ENCODE data around the gene CNOT6. TPM values are rescaled to one million over a fixed set of nuclear protein-coding genes. Genes with fewer than 3 reads are reported as not detected.

Gene CNOT6
- total and polyA plus RNA-seq, 2 donors (not counting 1 experiment from before 2014, with no cell fraction given) = 12.7 to 19.5 TPM

DNA sequence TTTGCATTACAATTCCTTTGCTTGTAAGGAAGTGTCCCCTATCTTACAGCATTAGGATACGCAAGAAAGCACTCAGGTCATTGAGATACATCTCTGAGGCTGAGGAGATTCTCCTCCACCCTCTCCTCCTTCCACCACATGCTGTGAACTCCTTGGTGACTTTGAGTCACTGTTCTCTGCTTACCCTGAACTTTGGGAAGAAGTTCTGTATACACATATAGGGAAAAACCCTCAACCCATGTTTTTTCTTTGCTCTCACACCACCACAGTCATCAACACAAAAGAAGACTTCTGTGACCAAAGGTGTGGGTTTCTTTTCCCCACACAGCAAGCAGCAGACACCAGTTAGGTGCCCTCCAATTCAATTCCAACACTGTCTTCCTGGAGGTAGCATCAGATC is 38.1 kb downstream of the CNOT6 start:
- peaks cover 18% of the 10 kb centered on the region for H3K79me2 ChIP-seq (ENCODE audit: control insufficient read depth, insufficient read depth, low read length)
- no peak overlapping the region for H3K9ac ChIP-seq (ENCODE audit: insufficient read depth, low read length)
- H3K27ac ChIP-seq (ENCODE audit: insufficient read depth, low read length) = no peak overlapping the region
- no peak overlapping the region for H2AFZ ChIP-seq (ENCODE audit: low read length)
- H3K4me2 ChIP-seq (ENCODE audit: extremely low read depth, insufficient read depth, low read length) = no peak overlapping the region
- DNase-seq (ENCODE audit: low read depth in 2 of 2) = no peak
- no peaks in the 10 kb centered on the region for H3K9me3 ChIP-seq (ENCODE audit: control insufficient read depth, insufficient read depth, low read depth, low read length)
- TF ChIP-seq, protein P1, sequence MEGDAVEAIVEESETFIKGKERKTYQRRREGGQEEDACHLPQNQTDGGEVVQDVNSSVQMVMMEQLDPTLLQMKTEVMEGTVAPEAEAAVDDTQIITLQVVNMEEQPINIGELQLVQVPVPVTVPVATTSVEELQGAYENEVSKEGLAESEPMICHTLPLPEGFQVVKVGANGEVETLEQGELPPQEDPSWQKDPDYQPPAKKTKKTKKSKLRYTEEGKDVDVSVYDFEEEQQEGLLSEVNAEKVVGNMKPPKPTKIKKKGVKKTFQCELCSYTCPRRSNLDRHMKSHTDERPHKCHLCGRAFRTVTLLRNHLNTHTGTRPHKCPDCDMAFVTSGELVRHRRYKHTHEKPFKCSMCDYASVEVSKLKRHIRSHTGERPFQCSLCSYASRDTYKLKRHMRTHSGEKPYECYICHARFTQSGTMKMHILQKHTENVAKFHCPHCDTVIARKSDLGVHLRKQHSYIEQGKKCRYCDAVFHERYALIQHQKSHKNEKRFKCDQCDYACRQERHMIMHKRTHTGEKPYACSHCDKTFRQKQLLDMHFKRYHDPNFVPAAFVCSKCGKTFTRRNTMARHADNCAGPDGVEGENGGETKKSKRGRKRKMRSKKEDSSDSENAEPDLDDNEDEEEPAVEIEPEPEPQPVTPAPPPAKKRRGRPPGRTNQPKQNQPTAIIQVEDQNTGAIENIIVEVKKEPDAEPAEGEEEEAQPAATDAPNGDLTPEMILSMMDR (conservative IDR thresholded peaks at IDR 0.05 in 1 of 2, IDR thresholded peaks at IDR 0.05 in 1 of 2; ENCODE audit: low read depth in 1 of 2, low read length in 2 of 2) = no peak
- TF ChIP-seq EZH2 (IDR thresholded peaks at IDR 0.05; ENCODE audit: low read length, missing control alignments) = no peak
- no peaks in the 10 kb centered on the region for H4K20me1 ChIP-seq (ENCODE audit: control insufficient read depth, extremely low read depth, insufficient read depth, low read length)
- H3K4me3 ChIP-seq (replicated peaks in 1 of 4; ENCODE audit: control extremely low read depth in 1 of 4, insufficient read depth in 1 of 4, low read depth in 3 of 4, low read length in 4 of 4) = no peak overlapping the region
- no peaks in the 10 kb centered on the region for H3K4me1 ChIP-seq (ENCODE audit: control insufficient read depth, extremely low read depth, insufficient read depth, low read length)
- peaks cover 3% of the 10 kb centered on the region for H3K36me3 ChIP-seq (ENCODE audit: control insufficient read depth, insufficient read depth, low read length)
- no peaks in the 10 kb centered on the region for H3K27me3 ChIP-seq (ENCODE audit: control insufficient read depth, insufficient read depth, low read length)

DNA sequence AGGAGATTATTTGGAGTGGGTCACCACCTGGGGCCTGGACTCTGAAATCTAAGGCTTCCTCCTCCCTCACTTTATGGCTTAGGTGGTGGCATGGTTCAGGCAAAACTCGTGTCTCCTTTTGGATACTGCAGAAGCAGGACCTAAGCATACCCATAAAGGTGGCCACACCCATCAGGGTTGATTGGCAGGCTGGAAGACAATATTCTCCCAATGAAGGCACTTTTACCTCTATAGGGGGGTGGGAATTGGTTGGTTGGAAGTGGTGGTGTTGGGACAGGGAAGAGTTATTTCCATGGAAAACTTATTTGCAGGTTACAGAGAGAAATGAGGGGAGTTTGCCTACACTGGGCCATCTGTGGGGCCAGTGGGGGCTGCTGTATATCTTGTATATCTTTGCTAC is 39.7 kb downstream of the CNOT6 start:
- Histone ChIP-seq H3K9ac (ENCODE audit: insufficient read depth, low read length) (no peak overlapping the region), H3K27ac (ENCODE audit: insufficient read depth, low read length) (no peak overlapping the region), H3K9me3 (ENCODE audit: control insufficient read depth, insufficient read depth, low read depth, low read length) (no peaks in the 10 kb centered on the region), H2AFZ (ENCODE audit: low read length) (no peak overlapping the region), H3K79me2 (ENCODE audit: control insufficient read depth, insufficient read depth, low read length) (peaks cover 9% of the 10 kb centered on the region), H3K4me1 (ENCODE audit: control insufficient read depth, extremely low read depth, insufficient read depth, low read length) (no peaks in the 10 kb centered on the region), H3K4me2 (ENCODE audit: extremely low read depth, insufficient read depth, low read length) (no peak overlapping the region), H4K20me1 (ENCODE audit: control insufficient read depth, extremely low read depth, insufficient read depth, low read length) (no peaks in the 10 kb centered on the region), H3K27me3 (ENCODE audit: control insufficient read depth, insufficient read depth, low read length) (no peaks in the 10 kb centered on the region), H3K4me3 (replicated peaks in 1 of 4; ENCODE audit: control extremely low read depth in 1 of 4, insufficient read depth in 1 of 4, low read depth in 3 of 4, low read length in 4 of 4) (no peak overlapping the region), H3K36me3 (ENCODE audit: control insufficient read depth, insufficient read depth, low read length) (peaks cover 3% of the 10 kb centered on the region)
- TF ChIP-seq, protein P1 (conservative IDR thresholded peaks at IDR 0.05 in 1 of 2, IDR thresholded peaks at IDR 0.05 in 1 of 2; ENCODE audit: low read depth in 1 of 2, low read length in 2 of 2) = no peak
- no peak for TF ChIP-seq EZH2 (IDR thresholded peaks at IDR 0.05; ENCODE audit: low read length, missing control alignments)
- no peak for DNase-seq (ENCODE audit: low read depth in 2 of 2)

DNA sequence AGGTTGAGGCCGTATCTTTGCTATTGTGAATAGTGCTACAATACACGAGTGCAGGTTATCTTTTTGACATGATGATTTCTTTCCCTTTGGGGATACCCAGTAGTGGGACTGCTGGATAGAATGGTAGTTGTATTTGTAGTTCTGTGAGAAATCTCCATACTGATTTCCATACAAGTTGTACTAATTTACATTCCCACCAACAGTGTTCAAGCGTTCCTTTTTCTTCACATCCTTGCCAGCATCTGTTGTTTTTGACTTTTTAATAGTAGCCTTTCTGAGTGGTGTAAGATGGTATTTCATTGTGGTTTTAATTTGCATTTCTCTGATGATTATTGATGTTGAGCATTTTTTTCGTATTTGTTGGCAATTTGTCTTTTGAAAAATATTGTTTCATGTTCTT is 41.4 kb downstream of the CNOT6 start:
- Histone ChIP-seq H2AFZ (ENCODE audit: low read length) (no peak overlapping the region), H3K4me3 (replicated peaks in 1 of 4; ENCODE audit: control extremely low read depth in 1 of 4, insufficient read depth in 1 of 4, low read depth in 3 of 4, low read length in 4 of 4) (no peak overlapping the region), H3K9me3 (ENCODE audit: control insufficient read depth, insufficient read depth, low read depth, low read length) (no peaks in the 10 kb centered on the region), H3K9ac (ENCODE audit: insufficient read depth, low read length) (no peak overlapping the region), H3K4me2 (ENCODE audit: extremely low read depth, insufficient read depth, low read length) (no peak overlapping the region), H3K36me3 (ENCODE audit: control insufficient read depth, insufficient read depth, low read length) (peaks cover 3% of the 10 kb centered on the region), H3K27me3 (ENCODE audit: control insufficient read depth, insufficient read depth, low read length) (no peaks in the 10 kb centered on the region), H3K79me2 (ENCODE audit: control insufficient read depth, insufficient read depth, low read length) (peaks cover 10% of the 10 kb centered on the region), H4K20me1 (ENCODE audit: control insufficient read depth, extremely low read depth, insufficient read depth, low read length) (no peaks in the 10 kb centered on the region), H3K4me1 (ENCODE audit: control insufficient read depth, extremely low read depth, insufficient read depth, low read length) (no peaks in the 10 kb centered on the region), H3K27ac (ENCODE audit: insufficient read depth, low read length) (no peak overlapping the region)
- peak in 1 of 2 donors; percentile 7 for DNase-seq (ENCODE audit: low read depth in 2 of 2)
- TF ChIP-seq EZH2 (IDR thresholded peaks at IDR 0.05; ENCODE audit: low read length, missing control alignments) = no peak
- TF ChIP-seq, protein P1 (conservative IDR thresholded peaks at IDR 0.05 in 1 of 2, IDR thresholded peaks at IDR 0.05 in 1 of 2; ENCODE audit: low read depth in 1 of 2, low read length in 2 of 2) = no peak

All from fibroblast of lung (primary cell).